CD14-positive monocyte (primary cell): Measurements from ENCODE around the gene CCM2. TPM values are rescaled to one million over a fixed set of nuclear protein-coding genes. Genes with fewer than 3 reads are reported as not detected.
A peak's percentile ranks its signal among the peaks of the same experiment; 100 is the strongest.

Experiments
- DNase-seq, 3 donors: peaks; one replicate each; pipeline ENCODE4 v3.0.0-alpha.2; 2011 to 2022
- H2AFZ ChIP-seq: 2 replicates; pipeline ENCODE4 v1.6.0; 2012; ENCODE audit warnings: mild to moderate bottlenecking, low read depth, low read length, inconsistent platforms; ENCODE audit not compliant: insufficient read depth, poor library complexity, severe bottlenecking
- H3K27ac ChIP-seq, 2 donors: 1 replicate in 1 of 2; 2 replicates in 1 of 2; pipeline ENCODE4 v1.5.1; 2012 to 2013; ENCODE audit warnings: low read length in 2 of 2, control low read depth in 1 of 2, inconsistent platforms in 1 of 2, low read depth in 1 of 2, mild to moderate bottlenecking in 1 of 2
- H3K27me3 ChIP-seq, 2 donors: one replicate each; pipeline versions ENCODE4 v1.6.0 to v1.6.1; 2011 to 2013; ENCODE audit warnings: low read length in 2 of 2; ENCODE audit not compliant: control insufficient read depth in 2 of 2, insufficient read depth in 2 of 2
- H3K36me3 ChIP-seq, 2 donors: replicated peaks in 1 of 2; 1 replicate in 1 of 2; 2 replicates in 1 of 2; pipeline versions ENCODE4 v1.5.1 to v1.6.1; 2012 to 2013; ENCODE audit warnings: low read length in 2 of 2, control low read depth in 1 of 2, inconsistent platforms in 1 of 2, mild to moderate bottlenecking in 1 of 2; ENCODE audit not compliant: insufficient read depth in 2 of 2, control insufficient read depth in 1 of 2
- H3K4me1 ChIP-seq, 2 donors: 1 replicate in 1 of 2; 2 replicates in 1 of 2; pipeline versions ENCODE4 v1.5.1 to v1.6.1; 2012 to 2013; ENCODE audit warnings: low read length in 2 of 2, control low read depth in 1 of 2, inconsistent platforms in 1 of 2, mild to moderate bottlenecking in 1 of 2, moderate library complexity in 1 of 2; ENCODE audit not compliant: insufficient read depth in 2 of 2, control insufficient read depth in 1 of 2
- H3K4me2 ChIP-seq: replicated peaks from 2 replicates; pipeline ENCODE3; 2012; ENCODE audit warnings: low read length, moderate library complexity, mild to moderate bottlenecking; ENCODE audit not compliant: poor library complexity, severe bottlenecking; ENCODE audit errors: extremely low read depth
- H3K4me3 ChIP-seq, 3 experiments: fragments of 200-600 bp in 1 of 3; sonication (generic) in 1 of 3; replicated peaks in 1 of 3; 1 replicate in 2 of 3; 2 replicates in 1 of 3; pipeline ENCODE4 v1.5.1; 2011 to 2013; ENCODE audit warnings: low read length in 3 of 3, mild to moderate bottlenecking in 3 of 3, control low read depth in 2 of 3, low read depth in 2 of 3, inconsistent platforms in 1 of 3, moderate library complexity in 1 of 3
- H3K79me2 ChIP-seq: 2 replicates; pipeline ENCODE4 v1.6.0; 2012; ENCODE audit warnings: mild to moderate bottlenecking, control low read depth, inconsistent platforms, low read length, moderate library complexity; ENCODE audit not compliant: insufficient read depth
- H3K9ac ChIP-seq: 2 replicates; pipeline ENCODE4 v1.6.0; 2017; ENCODE audit warnings: low read length, mild to moderate bottlenecking; ENCODE audit not compliant: insufficient read depth, poor library complexity, severe bottlenecking
- H3K9me3 ChIP-seq, 2 donors: replicated peaks in 1 of 2; 1 replicate in 1 of 2; 2 replicates in 1 of 2; pipeline versions ENCODE4 v1.5.1 to v1.6.1; 2012 to 2013; ENCODE audit warnings: low read length in 2 of 2, control low read depth in 1 of 2; ENCODE audit not compliant: control insufficient read depth in 1 of 2, insufficient read depth in 1 of 2
- H4K20me1 ChIP-seq: 2 replicates; pipeline ENCODE4 v1.6.0; 2012; ENCODE audit warnings: mild to moderate bottlenecking, low read length, control low read depth, moderate library complexity; ENCODE audit not compliant: insufficient read depth
- H3K27ac Mint-ChIP-seq, 7 donors: one replicate each; pipeline ENCODE4 v1.8.0; 2020; ENCODE audit warnings: mild to moderate bottlenecking in 7 of 7, mixed read lengths in 7 of 7, moderate library complexity in 6 of 7, inconsistent platforms in 2 of 7
- H3K27me3 Mint-ChIP-seq, 3 donors: one replicate each; pipeline ENCODE4 v1.8.0; 2021 to 2022; ENCODE audit warnings: low read depth in 3 of 3, mild to moderate bottlenecking in 3 of 3, mixed read lengths in 3 of 3, moderate library complexity in 3 of 3, inconsistent platforms in 1 of 3
- H3K36me3 Mint-ChIP-seq, 2 donors: one replicate each; pipeline ENCODE4 v1.8.0; 2020; ENCODE audit warnings: mixed read lengths in 2 of 2, inconsistent platforms in 1 of 2, mild to moderate bottlenecking in 1 of 2
- H3K4me1 Mint-ChIP-seq: one replicate; pipeline ENCODE4 v1.8.0; 2020; ENCODE audit warnings: mild to moderate bottlenecking, mixed read lengths
- H3K4me3 Mint-ChIP-seq, 2 donors: one replicate each; pipeline ENCODE4 v1.8.0; 2020; ENCODE audit warnings: mild to moderate bottlenecking in 2 of 2, mixed read lengths in 2 of 2, moderate library complexity in 1 of 2
- H3K9me3 Mint-ChIP-seq, 7 donors: one replicate each; pipeline ENCODE4 v1.8.0; 2020 to 2022; ENCODE audit warnings: mixed read lengths in 7 of 7, mild to moderate bottlenecking in 6 of 7, moderate library complexity in 6 of 7, inconsistent platforms in 2 of 7
- WGBS: methylation state at CpG from one replicate; pipeline ENCODE4 v1.1.5; 2013; ENCODE audit warnings: missing lambda C conversion rate; ENCODE audit not compliant: insufficient coverage; 5-methylcytosine and 5-hydroxymethylcytosine counted together
- intact Hi-C, 2 donors: fragments of 100-400 bp; cut with micrococcal nuclease; formaldehyde crosslinking; loops; one replicate each; pipeline versions ENCODE4 v1.15.0 to v1.15.1; 2023
- polyA plus RNA-seq, 3 donors: library from polyadenylated mRNA; depleted of rRNA in 1 of 3; unstranded in 2 of 3; stranded (reverse) in 1 of 3; fragments of 300-500 nt in 2 of 3; fragments of >200 nt in 1 of 3; fragmentation: Illumina TruSeq in 2 of 3; gene quantifications; 1 replicate in 2 of 3; 2 replicates in 1 of 3; pipeline ENCODE4 v1.2.3, GENCODE V29; 2012 to 2021
- TF ChIP-seq, protein P1 (sequence below): fragments of 200-600 bp; IDR thresholded peaks from one replicate; pipeline ENCODE4 v1.8.0; 2022; ENCODE audit warnings: antibody characterized with exemption, mild to moderate bottlenecking

CCM2 gene
- polyA plus RNA-seq, 3 donors, result 38.5 to 102 (median 51.4) TPM

DNA sequence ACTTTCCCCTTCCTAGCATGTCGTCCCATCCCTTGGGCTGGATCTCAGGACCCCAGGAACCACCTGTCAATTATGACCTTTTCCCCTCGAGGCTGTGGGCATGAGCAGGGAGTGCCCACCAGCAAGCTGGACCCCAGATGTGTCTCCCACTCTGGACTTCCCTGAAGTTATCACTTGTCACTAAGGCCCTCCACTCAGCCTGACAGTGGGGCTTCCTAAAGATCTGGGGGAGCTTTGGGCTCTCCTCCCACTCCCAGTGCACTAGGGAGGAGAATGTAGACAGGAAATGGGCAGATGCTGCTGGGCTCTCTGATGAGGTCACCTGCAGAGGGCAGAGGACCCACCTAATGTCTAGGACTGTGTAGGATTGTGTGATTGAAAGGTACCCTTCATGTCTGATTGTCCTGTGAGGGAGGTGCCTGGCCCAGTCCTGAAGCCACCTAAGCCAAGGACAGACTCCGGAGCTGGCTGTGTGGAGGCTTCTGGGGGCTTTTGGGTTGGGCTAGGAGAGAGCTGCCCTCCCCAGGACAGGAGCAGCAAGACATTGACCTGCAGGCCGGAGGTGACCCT lies 39.9 kb upstream of the CCM2 start:
- Histone ChIP-seq H3K27ac (peak overlapping the region in 1 of 2 donors; percentile 66), H3K4me3 (no peak overlapping the region), H3K36me3 (peaks cover 25 to 33% of the 10 kb centered on the region in 2 donors), H2AFZ (no peak overlapping the region), H3K79me2 (no peaks in the 10 kb centered on the region), H3K4me2 (no peak overlapping the region), H3K9me3 (peaks cover 0 to 5% of the 10 kb centered on the region in 2 donors), H4K20me1 (peaks cover 52% of the 10 kb centered on the region), H3K4me1 (peaks cover 18 to 21% of the 10 kb centered on the region in 2 donors), H3K9ac (peak overlapping the region; percentile 42), H3K27me3 (no peaks in the 10 kb centered on the region)
- Mint-ChIP-seq H3K9me3 (peaks cover 0 to 2% (median 0%) of the 10 kb centered on the region in 7 donors), H3K4me1 (peaks cover 21% of the 10 kb centered on the region), H3K4me3 (no peak overlapping the region), H3K36me3 (peaks cover 16 to 21% of the 10 kb centered on the region in 2 donors), H3K27me3 (peaks cover 2 to 7% (median 5%) of the 10 kb centered on the region in 3 donors), H3K27ac (peak overlapping the region in 5 of 7 donors; percentile 19 to 89 (median 70))
- 95% methylated on average over 4 of the region's 4 CpGs for WGBS
- peak in 1 of 3 donors; percentile 10 for DNase-seq
- intact Hi-C loops, result no loop called here
- TF ChIP-seq, protein P1, sequence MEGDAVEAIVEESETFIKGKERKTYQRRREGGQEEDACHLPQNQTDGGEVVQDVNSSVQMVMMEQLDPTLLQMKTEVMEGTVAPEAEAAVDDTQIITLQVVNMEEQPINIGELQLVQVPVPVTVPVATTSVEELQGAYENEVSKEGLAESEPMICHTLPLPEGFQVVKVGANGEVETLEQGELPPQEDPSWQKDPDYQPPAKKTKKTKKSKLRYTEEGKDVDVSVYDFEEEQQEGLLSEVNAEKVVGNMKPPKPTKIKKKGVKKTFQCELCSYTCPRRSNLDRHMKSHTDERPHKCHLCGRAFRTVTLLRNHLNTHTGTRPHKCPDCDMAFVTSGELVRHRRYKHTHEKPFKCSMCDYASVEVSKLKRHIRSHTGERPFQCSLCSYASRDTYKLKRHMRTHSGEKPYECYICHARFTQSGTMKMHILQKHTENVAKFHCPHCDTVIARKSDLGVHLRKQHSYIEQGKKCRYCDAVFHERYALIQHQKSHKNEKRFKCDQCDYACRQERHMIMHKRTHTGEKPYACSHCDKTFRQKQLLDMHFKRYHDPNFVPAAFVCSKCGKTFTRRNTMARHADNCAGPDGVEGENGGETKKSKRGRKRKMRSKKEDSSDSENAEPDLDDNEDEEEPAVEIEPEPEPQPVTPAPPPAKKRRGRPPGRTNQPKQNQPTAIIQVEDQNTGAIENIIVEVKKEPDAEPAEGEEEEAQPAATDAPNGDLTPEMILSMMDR, result no peak

DNA sequence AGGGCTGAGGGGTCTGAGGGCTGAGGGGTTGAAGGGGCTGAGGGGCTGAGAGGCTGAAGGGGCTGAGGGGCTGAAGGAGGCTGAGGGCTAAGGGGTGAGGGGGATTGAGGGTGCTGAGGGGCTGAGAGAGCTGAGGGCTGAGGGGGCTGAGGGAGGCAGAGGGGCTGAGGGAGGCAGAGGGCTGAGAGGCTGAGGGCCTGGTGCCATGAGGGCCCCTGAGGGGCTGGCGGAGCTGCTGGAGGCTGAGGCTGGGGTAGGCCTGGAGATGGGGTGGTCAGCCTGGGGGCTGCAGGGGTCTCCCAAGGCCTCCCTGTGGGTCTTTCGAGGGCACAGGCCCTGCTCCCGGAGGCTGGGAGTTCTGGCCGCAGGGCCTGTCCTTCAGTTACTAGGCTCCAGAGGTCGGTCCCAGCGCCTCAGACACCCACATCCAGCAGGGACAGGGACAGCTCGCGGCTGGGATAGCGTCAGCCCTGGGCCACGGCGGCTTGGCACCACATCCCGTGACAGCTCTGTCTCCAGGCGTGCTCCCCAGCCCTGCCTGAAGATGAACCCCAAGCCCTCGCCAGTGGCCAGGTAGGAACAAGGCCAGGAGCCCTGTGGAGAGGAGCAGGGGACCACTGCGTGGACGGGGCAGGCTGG lies 38.0 kb upstream of the CCM2 start:
- Histone ChIP-seq H4K20me1 (peaks cover 71% of the 10 kb centered on the region), H3K4me1 (peaks cover 18 to 21% of the 10 kb centered on the region in 2 donors), H3K9ac (no peak overlapping the region), H3K4me2 (no peak overlapping the region), H3K36me3 (peaks cover 44 to 52% of the 10 kb centered on the region in 2 donors), H3K9me3 (peaks cover 0 to 5% of the 10 kb centered on the region in 2 donors), H3K27ac (peak overlapping the region in 1 of 2 donors; percentile 15), H3K4me3 (no peak overlapping the region), H3K79me2 (no peaks in the 10 kb centered on the region), H2AFZ (no peak overlapping the region), H3K27me3 (no peaks in the 10 kb centered on the region)
- 95% methylated on average over 16 of the region's 16 CpGs for WGBS
- Mint-ChIP-seq H3K4me3 (no peak overlapping the region), H3K27me3 (peaks cover 0 to 9% (median 3%) of the 10 kb centered on the region in 3 donors), H3K9me3 (peaks cover 0 to 2% (median 0%) of the 10 kb centered on the region in 7 donors), H3K36me3 (peaks cover 32 to 39% of the 10 kb centered on the region in 2 donors), H3K4me1 (peaks cover 22% of the 10 kb centered on the region), H3K27ac (peak overlapping the region in 3 of 7 donors; percentile 19 to 73 (median 68))
- peak in 1 of 3 donors; percentile 22 for DNase-seq
- intact Hi-C loops, result no loop called here
- TF ChIP-seq, protein P1, result no peak
